GM08714 (cell line): ENCODE measurements around the gene HSDL1.

Source experiments
- H3K4me3 ChIP-seq: fragments of 200-500 bp; sonication (Bioruptor generic); 2 replicates; pipeline ENCODE4 v1.5.1; 2014; ENCODE audit warnings: mild to moderate bottlenecking, low read length, inconsistent platforms
- ZNF274 ChIP-seq: IDR thresholded peaks from 2 replicates; pipeline ENCODE4 v1.6.1; 2012; ENCODE audit warnings: mild to moderate bottlenecking, low read depth, low read length

Gene HSDL1

GRCh38 chr16:84180519-84181140 is 35.7 kb upstream of the HSDL1 start:
- H3K4me3 ChIP-seq, result no peak overlapping the region
- no peak for TF ChIP-seq ZNF274

- TF ChIP-seq ZNF274, result no peak
- no peak overlapping the region for H3K4me3 ChIP-seq
Observed at GRCh38 chr16:84179612-84180320, 34.8 kb upstream of the HSDL1 start.

- no peak for TF ChIP-seq ZNF274
- H3K4me3 ChIP-seq, result no peak overlapping the region
Observed at GRCh38 chr16:84178892-84179611, 34.1 kb upstream of the HSDL1 start.

GRCh38 chr16:84178146-84178765 is 33.3 kb upstream of the HSDL1 start:
- H3K4me3 ChIP-seq, result no peak overlapping the region

GRCh38 chr16:84177741-84178073 is 32.7 kb upstream of the HSDL1 start:
- no peak overlapping the region for H3K4me3 ChIP-seq
- no peak for TF ChIP-seq ZNF274

More at GRCh38 chr16:84178146-84178765, 33.3 kb upstream of the HSDL1 start:
- no peak for TF ChIP-seq ZNF274

- TF ChIP-seq ZNF274, result no peak
- H3K4me3 ChIP-seq, result no peak overlapping the region
Observed at GRCh38 chr16:84176192-84177053, 31.4 kb upstream of the HSDL1 start.

GRCh38 chr16:84175350-84176081 is 30.5 kb upstream of the HSDL1 start:
- no peak for TF ChIP-seq ZNF274
- H3K4me3 ChIP-seq, result no peak overlapping the region; the same call in 1 of the 2 replicates

GRCh38 chr16:84174396-84174795 is 29.4 kb upstream of the HSDL1 start:
- TF ChIP-seq ZNF274, result no peak

GRCh38 chr16:84169765-84170310 is 24.9 kb upstream of the HSDL1 start:
- H3K4me3 ChIP-seq, result no peak overlapping the region
- no peak for TF ChIP-seq ZNF274

More at GRCh38 chr16:84174396-84174795, 29.4 kb upstream of the HSDL1 start:
- H3K4me3 ChIP-seq, result no peak overlapping the region

GRCh38 chr16:84166796-84167695 is 22.1 kb upstream of the HSDL1 start:
- no peak for TF ChIP-seq ZNF274
- H3K4me3 ChIP-seq, result no peak overlapping the region

- no peak for TF ChIP-seq ZNF274
- H3K4me3 ChIP-seq, result no peak overlapping the region
Observed at GRCh38 chr16:84165746-84166145, 20.8 kb upstream of the HSDL1 start.

GRCh38 chr16:84161801-84162200 is 16.8 kb upstream of the HSDL1 start:
- no peak for TF ChIP-seq ZNF274
- no peak overlapping the region for H3K4me3 ChIP-seq
